HL-60 (cell line): ENCODE results near the gene NAP1L4.

Source experiments
- CTCF ChIP-seq: IDR thresholded peaks from one replicate; pipeline ENCODE4 v1.5.1; 2011; ENCODE audit warnings: low read length, control low read depth, inconsistent platforms; ENCODE audit not compliant: insufficient read depth
- REST ChIP-seq: IDR thresholded peaks from 2 replicates; pipeline ENCODE4 v1.6.1; 2012; ENCODE audit warnings: low read depth; ENCODE audit not compliant: insufficient replicate concordance

DNA sequence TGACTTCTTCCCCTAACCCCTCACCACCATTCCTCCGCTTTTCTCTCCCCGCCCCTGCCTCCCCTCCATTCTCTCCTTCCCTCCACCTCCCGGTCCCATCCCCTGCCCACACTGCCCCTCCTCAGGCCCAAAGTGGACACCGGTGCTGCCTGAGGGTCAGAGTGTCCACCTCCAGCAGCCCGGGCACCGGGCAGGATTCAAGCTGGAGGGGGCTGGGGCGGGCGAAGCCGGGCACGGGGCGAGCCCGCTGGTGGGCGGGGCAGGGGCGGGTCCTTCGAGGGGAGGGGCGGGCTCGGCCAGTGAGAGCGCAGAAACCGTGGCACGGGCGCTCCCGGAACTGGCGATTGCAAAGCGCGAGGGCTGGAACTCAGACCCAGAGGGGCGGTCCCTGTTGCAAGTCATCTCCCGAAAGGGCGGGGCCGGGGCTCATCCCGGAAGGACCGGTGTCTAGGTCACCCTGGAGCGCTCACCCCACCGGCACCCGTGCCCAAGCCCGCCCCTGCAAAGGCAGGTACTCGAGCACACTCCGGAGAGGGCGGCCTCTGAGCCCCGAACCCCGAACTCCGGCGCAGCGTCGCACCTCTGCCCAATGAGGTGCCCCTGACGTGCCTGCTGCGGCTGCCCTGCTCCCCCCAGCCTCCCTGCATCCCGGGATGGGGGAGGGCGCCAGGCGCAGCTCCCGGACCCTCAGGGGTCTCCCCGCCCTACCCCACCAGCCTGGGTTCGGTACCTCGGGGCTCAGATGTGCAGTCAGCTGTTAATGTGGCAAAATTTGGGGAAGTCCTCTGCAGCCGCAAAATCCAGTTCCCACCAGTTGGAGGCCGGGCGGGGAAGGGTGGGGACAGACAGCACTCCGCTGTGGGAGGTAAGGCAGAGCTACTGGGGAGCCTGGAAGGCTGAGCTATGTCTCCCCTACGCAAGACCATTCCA, 90.0 kb downstream of the NAP1L4 start:
- no peak for TF ChIP-seq CTCF
- TF ChIP-seq REST, result no peak
